SK-N-SH treated with all-trans-retinoic acid at 6 μM for 48 hours (cell line): ENCODE data around the gene SLC12A4.

Experiments used
- ATAC-seq: fragments of 200-7000 bp; cut with Tn5 transposase; 3 replicates; pipeline ENCODE4 v1.9.1; 2020; ENCODE audit warnings: mild to moderate bottlenecking, moderate library complexity
- BACH2 ChIP-seq: fragments of 250-450 bp; sonication (Bioruptor Pico); IDR thresholded peaks from 2 replicates; pipeline ENCODE4 v1.9.0; 2021; ENCODE audit warnings: mild to moderate bottlenecking, borderline replicate concordance
- CREB5 ChIP-seq: fragments of 250-450 bp; sonication (Bioruptor Pico); IDR thresholded peaks from 2 replicates; pipeline ENCODE4 v1.5.1; 2020; ENCODE audit warnings: low read depth, mild to moderate bottlenecking, moderate library complexity
- CSDC2 ChIP-seq: fragments of 250-450 bp; sonication (Bioruptor Pico); IDR thresholded peaks from 2 replicates; pipeline ENCODE4 v1.5.0; 2020; ENCODE audit warnings: mild to moderate bottlenecking, moderate library complexity
- ESRRG ChIP-seq: fragments of 250-450 bp; sonication (Bioruptor Pico); IDR thresholded peaks from 2 replicates; pipeline ENCODE4 v1.6.1; 2021; ENCODE audit warnings: mild to moderate bottlenecking
- ISL1 ChIP-seq: fragments of 250-450 bp; sonication (Bioruptor Pico); IDR thresholded peaks from 2 replicates; pipeline ENCODE4 v2.1.2; 2022; ENCODE audit warnings: mild to moderate bottlenecking, moderate library complexity
- OSR1 ChIP-seq: fragments of 250-450 bp; sonication (Bioruptor Pico); IDR thresholded peaks from 2 replicates; pipeline ENCODE4 v1.8.0; 2022; ENCODE audit warnings: moderate library complexity, mild to moderate bottlenecking, inconsistent platforms
- POU6F1 ChIP-seq: fragments of 250-450 bp; sonication (Bioruptor Pico); IDR thresholded peaks from 2 replicates; pipeline ENCODE4 v1.8.0; 2021; ENCODE audit warnings: low read depth, mild to moderate bottlenecking, moderate library complexity, borderline replicate concordance
- PPARA ChIP-seq: fragments of 250-450 bp; sonication (Bioruptor Pico); IDR thresholded peaks from 2 replicates; pipeline ENCODE4 v1.5.0; 2020; ENCODE audit warnings: mild to moderate bottlenecking, borderline replicate concordance
- SNAI2 ChIP-seq: fragments of 250-450 bp; sonication (Bioruptor Pico); IDR thresholded peaks from 2 replicates; pipeline ENCODE4 v1.5.0; 2020; ENCODE audit warnings: mild to moderate bottlenecking, moderate library complexity
- TCF4 ChIP-seq: fragments of 250-450 bp; sonication (Bioruptor Pico); IDR thresholded peaks from 2 replicates; pipeline ENCODE4 v1.8.0; 2021; ENCODE audit warnings: mild to moderate bottlenecking, moderate library complexity, borderline replicate concordance
- TOX ChIP-seq: fragments of 250-450 bp; sonication (Bioruptor Pico); IDR thresholded peaks from 2 replicates; pipeline ENCODE4 v1.8.0; 2021; ENCODE audit warnings: mild to moderate bottlenecking, moderate library complexity, borderline replicate concordance
- ZC3H10 ChIP-seq: fragments of 250-450 bp; sonication (Bioruptor Pico); IDR thresholded peaks from 2 replicates; pipeline ENCODE4 v1.5.1; 2021; ENCODE audit warnings: mild to moderate bottlenecking, moderate library complexity
- ZFP3 ChIP-seq: fragments of 250-450 bp; sonication (Bioruptor Pico); IDR thresholded peaks from 2 replicates; pipeline ENCODE4 v1.5.0; 2020; ENCODE audit warnings: mild to moderate bottlenecking, moderate library complexity
- ZFP30 ChIP-seq: fragments of 450-650 bp; formaldehyde crosslinking; IDR thresholded peaks from 2 replicates; pipeline ENCODE4 v1.5.0; 2022; ENCODE audit warnings: mild to moderate bottlenecking, moderate library complexity
- ZNF565 ChIP-seq: fragments of 450-650 bp; formaldehyde crosslinking; conservative IDR thresholded peaks from 2 replicates; pipeline ENCODE4 v1.5.0; 2020; ENCODE audit warnings: low read depth, mild to moderate bottlenecking, moderate library complexity
- ZNF70 ChIP-seq: fragments of 450-650 bp; formaldehyde crosslinking; IDR thresholded peaks from 2 replicates; pipeline ENCODE4 v1.5.0; 2020; ENCODE audit warnings: mild to moderate bottlenecking, moderate library complexity
- ZNF8 ChIP-seq: fragments of 450-650 bp; formaldehyde crosslinking; IDR thresholded peaks from 2 replicates; pipeline ENCODE4 v1.5.0; 2020; ENCODE audit warnings: mild to moderate bottlenecking, moderate library complexity
- TF ChIP-seq, protein P1 (sequence below): fragments of 250-450 bp; sonication (Bioruptor Pico); IDR thresholded peaks from 2 replicates; pipeline ENCODE4 v1.5.1; 2021; ENCODE audit warnings: mild to moderate bottlenecking, moderate library complexity
- TF ChIP-seq, protein P2 (sequence below): fragments of 250-450 bp; sonication (Bioruptor Pico); IDR thresholded peaks from 2 replicates; pipeline ENCODE4 v1.5.0; 2020; ENCODE audit warnings: mild to moderate bottlenecking, moderate library complexity
- TF ChIP-seq, protein P3 (sequence below): fragments of 250-450 bp; sonication (Bioruptor Pico); IDR thresholded peaks from 2 replicates; pipeline ENCODE4 v1.8.0; 2020; ENCODE audit warnings: mild to moderate bottlenecking, moderate library complexity, borderline replicate concordance

The SLC12A4 gene

DNA sequence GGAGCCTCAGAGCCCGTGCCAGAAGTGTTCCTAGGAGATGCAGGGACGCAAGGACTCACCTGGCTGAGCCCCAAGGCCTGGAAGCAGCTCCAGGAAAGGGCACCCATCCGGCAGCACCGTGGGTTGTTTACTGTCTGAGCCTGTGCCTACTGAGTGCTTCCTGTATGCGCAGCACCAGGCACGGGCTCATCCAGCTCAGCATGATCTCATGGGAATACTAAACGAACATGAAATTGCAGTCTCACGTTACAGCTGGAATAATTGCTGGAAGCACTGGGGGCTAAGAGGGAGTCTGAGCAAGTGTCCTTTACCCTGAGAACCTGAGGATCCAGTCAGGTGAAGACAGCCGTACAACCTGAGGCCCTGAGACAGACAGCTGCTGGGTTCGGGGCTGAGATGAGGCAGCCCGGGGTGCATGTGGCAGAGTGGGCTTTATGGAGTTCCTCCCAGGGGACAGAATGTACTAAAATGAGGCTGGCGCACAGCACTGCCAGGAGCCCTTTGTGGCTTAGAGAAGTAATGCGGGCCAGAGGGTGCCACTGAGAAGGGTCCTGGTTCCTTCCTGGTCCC, 42.2 kb downstream of the SLC12A4 start:
- TF ChIP-seq POU6F1 (no peak), ISL1 (CRISPR knock-in tag) (no peak), CREB5 (CRISPR knock-in tag) (no peak), ZNF565 (CRISPR knock-in tag) (no peak), TCF4 (no peak), ZNF70 (no peak), ZFP3 (CRISPR knock-in tag) (no peak), OSR1 (CRISPR knock-in tag) (no peak), ZFP30 (no peak), PPARA (no peak), CSDC2 (CRISPR knock-in tag) (no peak), BACH2 (CRISPR knock-in tag) (no peak), TOX (no peak), ZNF8 (CRISPR knock-in tag) (no peak), ESRRG (CRISPR knock-in tag) (no peak)
- TF ChIP-seq, protein P1, sequence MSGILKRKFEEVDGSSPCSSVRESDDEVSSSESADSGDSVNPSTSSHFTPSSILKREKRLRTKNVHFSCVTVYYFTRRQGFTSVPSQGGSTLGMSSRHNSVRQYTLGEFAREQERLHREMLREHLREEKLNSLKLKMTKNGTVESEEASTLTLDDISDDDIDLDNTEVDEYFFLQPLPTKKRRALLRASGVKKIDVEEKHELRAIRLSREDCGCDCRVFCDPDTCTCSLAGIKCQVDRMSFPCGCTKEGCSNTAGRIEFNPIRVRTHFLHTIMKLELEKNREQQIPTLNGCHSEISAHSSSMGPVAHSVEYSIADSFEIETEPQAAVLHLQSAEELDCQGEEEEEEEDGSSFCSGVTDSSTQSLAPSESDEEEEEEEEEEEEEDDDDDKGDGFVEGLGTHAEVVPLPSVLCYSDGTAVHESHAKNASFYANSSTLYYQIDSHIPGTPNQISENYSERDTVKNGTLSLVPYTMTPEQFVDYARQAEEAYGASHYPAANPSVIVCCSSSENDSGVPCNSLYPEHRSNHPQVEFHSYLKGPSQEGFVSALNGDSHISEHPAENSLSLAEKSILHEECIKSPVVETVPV (CRISPR knock-in tag) = no peak
- TF ChIP-seq, protein P2, sequence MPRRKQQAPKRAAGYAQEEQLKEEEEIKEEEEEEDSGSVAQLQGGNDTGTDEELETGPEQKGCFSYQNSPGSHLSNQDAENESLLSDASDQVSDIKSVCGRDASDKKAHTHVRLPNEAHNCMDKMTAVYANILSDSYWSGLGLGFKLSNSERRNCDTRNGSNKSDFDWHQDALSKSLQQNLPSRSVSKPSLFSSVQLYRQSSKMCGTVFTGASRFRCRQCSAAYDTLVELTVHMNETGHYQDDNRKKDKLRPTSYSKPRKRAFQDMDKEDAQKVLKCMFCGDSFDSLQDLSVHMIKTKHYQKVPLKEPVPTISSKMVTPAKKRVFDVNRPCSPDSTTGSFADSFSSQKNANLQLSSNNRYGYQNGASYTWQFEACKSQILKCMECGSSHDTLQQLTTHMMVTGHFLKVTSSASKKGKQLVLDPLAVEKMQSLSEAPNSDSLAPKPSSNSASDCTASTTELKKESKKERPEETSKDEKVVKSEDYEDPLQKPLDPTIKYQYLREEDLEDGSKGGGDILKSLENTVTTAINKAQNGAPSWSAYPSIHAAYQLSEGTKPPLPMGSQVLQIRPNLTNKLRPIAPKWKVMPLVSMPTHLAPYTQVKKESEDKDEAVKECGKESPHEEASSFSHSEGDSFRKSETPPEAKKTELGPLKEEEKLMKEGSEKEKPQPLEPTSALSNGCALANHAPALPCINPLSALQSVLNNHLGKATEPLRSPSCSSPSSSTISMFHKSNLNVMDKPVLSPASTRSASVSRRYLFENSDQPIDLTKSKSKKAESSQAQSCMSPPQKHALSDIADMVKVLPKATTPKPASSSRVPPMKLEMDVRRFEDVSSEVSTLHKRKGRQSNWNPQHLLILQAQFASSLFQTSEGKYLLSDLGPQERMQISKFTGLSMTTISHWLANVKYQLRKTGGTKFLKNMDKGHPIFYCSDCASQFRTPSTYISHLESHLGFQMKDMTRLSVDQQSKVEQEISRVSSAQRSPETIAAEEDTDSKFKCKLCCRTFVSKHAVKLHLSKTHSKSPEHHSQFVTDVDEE (CRISPR knock-in tag) = no peak
- TF ChIP-seq, protein P3, sequence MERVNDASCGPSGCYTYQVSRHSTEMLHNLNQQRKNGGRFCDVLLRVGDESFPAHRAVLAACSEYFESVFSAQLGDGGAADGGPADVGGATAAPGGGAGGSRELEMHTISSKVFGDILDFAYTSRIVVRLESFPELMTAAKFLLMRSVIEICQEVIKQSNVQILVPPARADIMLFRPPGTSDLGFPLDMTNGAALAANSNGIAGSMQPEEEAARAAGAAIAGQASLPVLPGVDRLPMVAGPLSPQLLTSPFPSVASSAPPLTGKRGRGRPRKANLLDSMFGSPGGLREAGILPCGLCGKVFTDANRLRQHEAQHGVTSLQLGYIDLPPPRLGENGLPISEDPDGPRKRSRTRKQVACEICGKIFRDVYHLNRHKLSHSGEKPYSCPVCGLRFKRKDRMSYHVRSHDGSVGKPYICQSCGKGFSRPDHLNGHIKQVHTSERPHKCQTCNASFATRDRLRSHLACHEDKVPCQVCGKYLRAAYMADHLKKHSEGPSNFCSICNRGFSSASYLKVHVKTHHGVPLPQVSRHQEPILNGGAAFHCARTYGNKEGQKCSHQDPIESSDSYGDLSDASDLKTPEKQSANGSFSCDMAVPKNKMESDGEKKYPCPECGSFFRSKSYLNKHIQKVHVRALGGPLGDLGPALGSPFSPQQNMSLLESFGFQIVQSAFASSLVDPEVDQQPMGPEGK (CRISPR knock-in tag) = no peak
- TF ChIP-seq, all 23 proteins: peak for 0
- peak; percentile 34; the same call in 2 of the 3 replicates for ATAC-seq

- TF ChIP-seq SNAI2 (CRISPR knock-in tag) (no peak), ZNF8 (CRISPR knock-in tag) (no peak), TOX (no peak)
- no peak for ATAC-seq
Observed at GRCh38 chr16:67924140-67924906, 44.1 kb downstream of the SLC12A4 start.

DNA sequence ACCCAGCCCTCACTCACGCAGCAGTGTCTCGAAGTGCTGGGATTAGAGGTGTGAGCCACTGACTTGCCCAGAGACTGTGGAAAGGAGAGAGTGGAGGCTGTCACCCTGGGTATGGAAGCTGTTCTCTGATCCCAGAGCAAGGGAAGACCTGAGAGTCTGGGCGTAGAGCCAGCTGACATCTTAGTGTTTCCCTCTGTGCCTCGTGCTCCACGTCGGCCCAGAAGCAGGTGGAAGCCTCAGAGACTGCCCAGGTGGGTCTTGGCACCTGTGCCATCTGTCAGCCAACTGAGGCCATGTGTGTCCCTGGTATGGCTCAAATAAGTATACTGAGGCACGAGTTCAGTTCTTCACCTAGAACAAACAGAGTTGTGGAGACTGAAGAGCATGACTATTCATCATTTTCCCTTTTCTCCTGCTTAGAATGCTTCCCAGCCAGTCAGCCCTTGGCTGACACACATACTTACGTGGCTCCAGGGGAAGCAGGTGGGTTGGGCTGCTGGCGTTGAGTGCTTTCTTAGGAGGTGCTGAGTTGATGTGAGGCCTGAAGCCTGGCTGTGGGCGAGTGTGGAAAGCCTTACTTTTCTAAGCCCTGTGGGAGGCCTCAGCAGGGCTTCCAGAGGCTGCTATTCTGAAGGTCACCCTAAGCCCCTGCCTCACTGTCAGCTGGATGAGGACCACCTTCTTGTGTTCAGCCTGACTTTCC, 44.9 kb downstream of the SLC12A4 start:
- no peak for ATAC-seq
- TF ChIP-seq ESRRG (CRISPR knock-in tag) (no peak), ZNF565 (CRISPR knock-in tag) (no peak), TOX (no peak), ZNF70 (no peak), PPARA (no peak), ZC3H10 (CRISPR knock-in tag) (no peak)
- TF ChIP-seq, protein P2 (CRISPR knock-in tag) = no peak
- TF ChIP-seq, protein P3 (CRISPR knock-in tag) = no peak
- TF ChIP-seq, protein P1 (CRISPR knock-in tag) = no peak
